Loucy (cell line): ENCODE measurements around the gene BTBD9.

Experiments used
- H2AFZ ChIP-seq: fragments of 200-600 bp; sonication (generic); 2 replicates; pipeline ENCODE4 v1.6.0; 2016; ENCODE audit warnings: antibody characterized with exemption, mild to moderate bottlenecking, low read length, moderate library complexity
- H3F3A ChIP-seq: fragments of 200-600 bp; 2 replicates; pipeline ENCODE4 v1.6.0; 2016; ENCODE audit warnings: antibody characterized with exemption, low read depth, mild to moderate bottlenecking
- H3K27me3 ChIP-seq: fragments of 200-600 bp; sonication (generic); 2 replicates; pipeline ENCODE4 v1.6.1; 2014; ENCODE audit warnings: low read length, mild to moderate bottlenecking; ENCODE audit not compliant: insufficient read depth, poor library complexity, severe bottlenecking
- H3K36me3 ChIP-seq: fragments of 200-600 bp; sonication (generic); 2 replicates; pipeline ENCODE4 v1.6.1; 2016; ENCODE audit warnings: low read length; ENCODE audit not compliant: insufficient read depth
- H3K4me1 ChIP-seq: fragments of 200-600 bp; sonication (generic); 2 replicates; pipeline ENCODE4 v1.5.1; 2014; ENCODE audit warnings: low read length, mild to moderate bottlenecking; ENCODE audit not compliant: insufficient read depth, poor library complexity, severe bottlenecking
- H3K4me2 ChIP-seq: fragments of 200-600 bp; sonication (generic); 2 replicates; pipeline ENCODE4 v1.6.0; 2014; ENCODE audit warnings: antibody characterized with exemption, low read length, low read depth, mild to moderate bottlenecking; ENCODE audit not compliant: poor library complexity, severe bottlenecking
- H3K4me3 ChIP-seq: fragments of 200-600 bp; sonication (generic); 2 replicates; pipeline ENCODE4 v1.5.1; 2014; ENCODE audit warnings: low read length, mild to moderate bottlenecking, mixed read lengths; ENCODE audit not compliant: poor library complexity, severe bottlenecking
- H3K79me2 ChIP-seq: fragments of 200-600 bp; sonication (generic); 2 replicates; pipeline ENCODE4 v1.6.1; 2014; ENCODE audit warnings: low read length; ENCODE audit not compliant: insufficient read depth
- H3K9ac ChIP-seq: fragments of 200-600 bp; sonication (generic); 2 replicates; pipeline ENCODE4 v1.6.0; 2014; ENCODE audit warnings: mild to moderate bottlenecking, low read depth, low read length, moderate library complexity; ENCODE audit not compliant: poor library complexity, severe bottlenecking
- H3K9me2 ChIP-seq: fragments of 200-600 bp; sonication (generic); replicated peaks from 2 replicates; pipeline ENCODE4 v1.6.1; 2016; ENCODE audit warnings: low read depth, low read length, mixed read lengths
- H3K9me3 ChIP-seq: fragments of 200-600 bp; sonication (generic); 2 replicates; pipeline ENCODE4 v1.6.1; 2014; ENCODE audit warnings: mild to moderate bottlenecking, antibody characterized with exemption, low read length, low read depth; ENCODE audit not compliant: insufficient read depth
- H4K20me1 ChIP-seq: fragments of 200-600 bp; sonication (generic); 2 replicates; pipeline ENCODE4 v1.6.0; 2014; ENCODE audit warnings: antibody characterized with exemption, low read length, mild to moderate bottlenecking; ENCODE audit not compliant: insufficient read depth, poor library complexity, severe bottlenecking
- CTCF ChIP-seq: fragments of 200-600 bp; sonication (generic); conservative IDR thresholded peaks from 2 replicates; pipeline ENCODE4 v1.5.1; 2014; ENCODE audit warnings: mild to moderate bottlenecking, antibody characterized with exemption, low read length
- EZH2phosphoT487 ChIP-seq: fragments of 200-600 bp; IDR thresholded peaks from 2 replicates; pipeline ENCODE4 v1.6.1; 2018; ENCODE audit warnings: antibody characterized with exemption, mild to moderate bottlenecking, moderate library complexity, borderline replicate concordance

BTBD9 gene

GRCh38 chr6:38636027-38636426, 3.7 kb downstream of the BTBD9 start:
- peaks cover 34% of the 10 kb centered on the region for H3K4me1 ChIP-seq
- H3K9me3 ChIP-seq: no peaks in the 10 kb centered on the region
- H3K27me3 ChIP-seq: no peaks in the 10 kb centered on the region
- no peaks in the 10 kb centered on the region; the same call in 1 of the 2 replicates for H3F3A ChIP-seq
- TF ChIP-seq CTCF: no peak
- TF ChIP-seq EZH2phosphoT487: no peak
- H2AFZ ChIP-seq: no peak overlapping the region
- H3K9me2 ChIP-seq: no peaks in the 10 kb centered on the region
- no peak overlapping the region for H3K4me3 ChIP-seq
- peaks cover 8% of the 10 kb centered on the region for H3K79me2 ChIP-seq
- no peaks in the 10 kb centered on the region for H4K20me1 ChIP-seq
- no peak overlapping the region for H3K4me2 ChIP-seq
- H3K9ac ChIP-seq: no peak overlapping the region
- no peaks in the 10 kb centered on the region for H3K36me3 ChIP-seq

- H3K4me3 ChIP-seq: no peak overlapping the region
- H3K9me3 ChIP-seq: no peaks in the 10 kb centered on the region
- H3K4me2 ChIP-seq: no peak overlapping the region
These were observed 5.2 kb downstream of the BTBD9 start for GRCh38 chr6:38634518-38634917.

GRCh38 chr6:38632490-38632889, 7.2 kb downstream of the BTBD9 start:
- Histone ChIP-seq H3K36me3 (no peaks in the 10 kb centered on the region), H3K4me2 (no peak overlapping the region), H3K9me2 (no peaks in the 10 kb centered on the region), H3K4me1 (peaks cover 8% of the 10 kb centered on the region), H3K79me2 (no peaks in the 10 kb centered on the region), H2AFZ (no peak overlapping the region), H3K9ac (no peak overlapping the region), H4K20me1 (no peaks in the 10 kb centered on the region), H3F3A (no peaks in the 10 kb centered on the region), H3K27me3 (no peaks in the 10 kb centered on the region), H3K4me3 (no peak overlapping the region), H3K9me3 (no peaks in the 10 kb centered on the region)
- TF ChIP-seq EZH2phosphoT487 (no peak), CTCF (no peak)

More at GRCh38 chr6:38634518-38634917, 5.2 kb downstream of the BTBD9 start:
- H3K79me2 ChIP-seq: peaks cover 8% of the 10 kb centered on the region
- no peaks in the 10 kb centered on the region for H3K36me3 ChIP-seq
- no peaks in the 10 kb centered on the region; the same call in 1 of the 2 replicates for H3F3A ChIP-seq
- TF ChIP-seq CTCF: no peak
- H3K9ac ChIP-seq: no peak overlapping the region
- no peaks in the 10 kb centered on the region for H4K20me1 ChIP-seq
- H3K27me3 ChIP-seq: no peaks in the 10 kb centered on the region
- H3K4me1 ChIP-seq: peaks cover 22% of the 10 kb centered on the region
- no peak overlapping the region for H2AFZ ChIP-seq
- no peaks in the 10 kb centered on the region for H3K9me2 ChIP-seq
